Osteoblast (primary cell): ENCODE results near the gene PLEKHH2. TPM values are rescaled to one million over a fixed set of nuclear protein-coding genes. Genes with fewer than 3 reads are reported as not detected.

ENCODE experiments used
- DNase-seq: peaks from one replicate; pipeline ENCODE4 v3.0.0; 2011; ENCODE audit warnings: low spot score, mixed read lengths; ENCODE audit not compliant: insufficient read length; ENCODE audit errors: missing footprints
- H2AFZ ChIP-seq: 2 replicates; pipeline ENCODE4 v1.6.0; 2011; ENCODE audit warnings: mild to moderate bottlenecking, low read length
- H3K27ac ChIP-seq: 2 replicates; pipeline ENCODE4 v1.5.1; 2011; ENCODE audit warnings: mild to moderate bottlenecking, low read depth, low read length, moderate library complexity
- H3K27me3 ChIP-seq: 2 replicates; pipeline ENCODE4 v1.6.0; 2012; ENCODE audit warnings: mild to moderate bottlenecking, control low read depth, inconsistent platforms, low read length, moderate library complexity; ENCODE audit not compliant: insufficient read depth
- H3K36me3 ChIP-seq: 2 replicates; pipeline ENCODE4 v1.5.1; 2011; ENCODE audit warnings: mild to moderate bottlenecking, low read length, control low read depth, moderate library complexity; ENCODE audit not compliant: insufficient read depth
- H3K4me1 ChIP-seq: 2 replicates; pipeline ENCODE4 v1.5.1; 2011; ENCODE audit warnings: mild to moderate bottlenecking, low read length, control low read depth, moderate library complexity; ENCODE audit not compliant: insufficient read depth
- H3K4me2 ChIP-seq: 2 replicates; pipeline ENCODE4 v1.6.0; 2011; ENCODE audit warnings: mild to moderate bottlenecking, low read length; ENCODE audit not compliant: insufficient read depth
- H3K4me3 ChIP-seq: fragments of 200-600 bp; sonication (generic); 3 replicates; pipeline ENCODE4 v1.5.1; 2012; ENCODE audit warnings: mild to moderate bottlenecking, low read length, inconsistent platforms; ENCODE audit not compliant: insufficient read depth
- H3K79me2 ChIP-seq: 2 replicates; pipeline ENCODE4 v1.6.0; 2012; ENCODE audit warnings: mild to moderate bottlenecking, low read length, control low read depth, inconsistent platforms; ENCODE audit not compliant: insufficient read depth
- H3K9me3 ChIP-seq: 2 replicates; pipeline ENCODE4 v1.5.1; 2011; ENCODE audit warnings: low read depth, low read length, control low read depth
- H4K20me1 ChIP-seq: 2 replicates; pipeline ENCODE4 v1.6.0; 2012; ENCODE audit warnings: mild to moderate bottlenecking, low read length, control low read depth; ENCODE audit not compliant: insufficient read depth
- total RNA-seq: library from RNA; depleted of rRNA; stranded (reverse); fragments of >200 nt; gene quantifications from 2 replicates; pipeline ENCODE4 v1.2.3, GENCODE V29; 2012
- TF ChIP-seq, protein P1 (sequence below): IDR thresholded peaks from 2 replicates; pipeline ENCODE4 v1.5.1; 2011; ENCODE audit warnings: mild to moderate bottlenecking, low read depth, low read length, moderate library complexity; ENCODE audit errors: extremely low read depth

The PLEKHH2 gene
- total RNA-seq, 1 donor = 18.8 TPM

GRCh38 chr2:43727634-43728014, 90.6 kb downstream of the PLEKHH2 start:
- H3K9me3 ChIP-seq = no peaks in the 10 kb centered on the region
- TF ChIP-seq, protein P1, sequence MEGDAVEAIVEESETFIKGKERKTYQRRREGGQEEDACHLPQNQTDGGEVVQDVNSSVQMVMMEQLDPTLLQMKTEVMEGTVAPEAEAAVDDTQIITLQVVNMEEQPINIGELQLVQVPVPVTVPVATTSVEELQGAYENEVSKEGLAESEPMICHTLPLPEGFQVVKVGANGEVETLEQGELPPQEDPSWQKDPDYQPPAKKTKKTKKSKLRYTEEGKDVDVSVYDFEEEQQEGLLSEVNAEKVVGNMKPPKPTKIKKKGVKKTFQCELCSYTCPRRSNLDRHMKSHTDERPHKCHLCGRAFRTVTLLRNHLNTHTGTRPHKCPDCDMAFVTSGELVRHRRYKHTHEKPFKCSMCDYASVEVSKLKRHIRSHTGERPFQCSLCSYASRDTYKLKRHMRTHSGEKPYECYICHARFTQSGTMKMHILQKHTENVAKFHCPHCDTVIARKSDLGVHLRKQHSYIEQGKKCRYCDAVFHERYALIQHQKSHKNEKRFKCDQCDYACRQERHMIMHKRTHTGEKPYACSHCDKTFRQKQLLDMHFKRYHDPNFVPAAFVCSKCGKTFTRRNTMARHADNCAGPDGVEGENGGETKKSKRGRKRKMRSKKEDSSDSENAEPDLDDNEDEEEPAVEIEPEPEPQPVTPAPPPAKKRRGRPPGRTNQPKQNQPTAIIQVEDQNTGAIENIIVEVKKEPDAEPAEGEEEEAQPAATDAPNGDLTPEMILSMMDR = no peak
- H3K36me3 ChIP-seq = no peaks in the 10 kb centered on the region
- H3K27ac ChIP-seq = no peak overlapping the region
- peaks cover 4% of the 10 kb centered on the region for H3K4me1 ChIP-seq
- H3K27me3 ChIP-seq = no peaks in the 10 kb centered on the region
- no peak for DNase-seq
- no peak overlapping the region for H3K4me3 ChIP-seq
- H3K4me2 ChIP-seq = no peak overlapping the region
- H3K79me2 ChIP-seq = no peaks in the 10 kb centered on the region
- no peak overlapping the region for H2AFZ ChIP-seq
- H4K20me1 ChIP-seq = no peaks in the 10 kb centered on the region

GRCh38 chr2:43729491-43730174, 92.6 kb downstream of the PLEKHH2 start:
- H3K9me3 ChIP-seq = no peaks in the 10 kb centered on the region
- H3K4me2 ChIP-seq = no peak overlapping the region
- DNase-seq = no peak
- peaks cover 4% of the 10 kb centered on the region for H3K4me1 ChIP-seq
- no peaks in the 10 kb centered on the region for H3K27me3 ChIP-seq
- TF ChIP-seq, protein P1 = no peak
- no peak overlapping the region for H2AFZ ChIP-seq
- H4K20me1 ChIP-seq = no peaks in the 10 kb centered on the region
- H3K79me2 ChIP-seq = no peaks in the 10 kb centered on the region
- H3K4me3 ChIP-seq = no peak overlapping the region
- H3K27ac ChIP-seq = no peak overlapping the region
- H3K36me3 ChIP-seq = no peaks in the 10 kb centered on the region

GRCh38 chr2:43731211-43731610, 94.2 kb downstream of the PLEKHH2 start:
- H3K4me2 ChIP-seq = no peak overlapping the region
- no peaks in the 10 kb centered on the region for H3K9me3 ChIP-seq
- H3K79me2 ChIP-seq = no peaks in the 10 kb centered on the region
- H3K4me3 ChIP-seq = no peak overlapping the region
- no peaks in the 10 kb centered on the region for H3K27me3 ChIP-seq
- H2AFZ ChIP-seq = no peak overlapping the region
- TF ChIP-seq, protein P1 = no peak
- no peaks in the 10 kb centered on the region for H4K20me1 ChIP-seq
- H3K36me3 ChIP-seq = no peaks in the 10 kb centered on the region
- DNase-seq = peak; percentile 18
- H3K4me1 ChIP-seq = peaks cover under 1% of the 10 kb centered on the region
- no peak overlapping the region for H3K27ac ChIP-seq

DNA sequence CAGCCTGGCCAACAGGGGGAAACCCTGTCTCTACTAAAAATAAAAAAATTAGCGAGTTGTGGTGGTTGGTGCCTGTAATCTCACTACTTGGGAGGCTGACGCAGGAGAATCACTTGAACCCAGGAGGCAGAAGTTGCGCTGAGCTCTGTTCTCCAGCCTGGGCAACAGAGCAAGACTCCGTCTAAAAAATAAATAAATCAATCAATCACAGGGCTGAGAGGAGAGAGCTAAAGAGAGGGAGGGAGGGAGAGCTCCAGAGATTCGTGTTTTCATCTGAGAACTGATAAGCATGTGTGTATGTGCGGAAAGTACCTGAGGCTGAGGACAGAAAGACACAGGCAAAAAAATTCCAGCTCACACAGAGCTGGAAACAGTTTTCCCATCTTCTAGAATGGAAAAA, 99.6 kb downstream of the PLEKHH2 start:
- Histone ChIP-seq H3K4me1 (peaks cover 22% of the 10 kb centered on the region), H3K36me3 (no peaks in the 10 kb centered on the region), H3K27ac (peak overlapping the region; percentile 76), H3K79me2 (no peaks in the 10 kb centered on the region), H3K9me3 (no peaks in the 10 kb centered on the region), H4K20me1 (no peaks in the 10 kb centered on the region), H3K4me2 (peak overlapping the region; percentile 63), H3K27me3 (no peaks in the 10 kb centered on the region), H2AFZ (no peak overlapping the region), H3K4me3 (no peak overlapping the region)
- TF ChIP-seq, protein P1 = no peak
- no peak for DNase-seq
